ENCODE data around the gene MPEG1.
A peak's percentile ranks its signal among the peaks of the same experiment; 100 is the strongest.

MPEG1 gene

GRCh38 chr11:59255281-59255680 lies 42.6 kb upstream of the MPEG1 start:
- TF ChIP-seq, protein P1, sequence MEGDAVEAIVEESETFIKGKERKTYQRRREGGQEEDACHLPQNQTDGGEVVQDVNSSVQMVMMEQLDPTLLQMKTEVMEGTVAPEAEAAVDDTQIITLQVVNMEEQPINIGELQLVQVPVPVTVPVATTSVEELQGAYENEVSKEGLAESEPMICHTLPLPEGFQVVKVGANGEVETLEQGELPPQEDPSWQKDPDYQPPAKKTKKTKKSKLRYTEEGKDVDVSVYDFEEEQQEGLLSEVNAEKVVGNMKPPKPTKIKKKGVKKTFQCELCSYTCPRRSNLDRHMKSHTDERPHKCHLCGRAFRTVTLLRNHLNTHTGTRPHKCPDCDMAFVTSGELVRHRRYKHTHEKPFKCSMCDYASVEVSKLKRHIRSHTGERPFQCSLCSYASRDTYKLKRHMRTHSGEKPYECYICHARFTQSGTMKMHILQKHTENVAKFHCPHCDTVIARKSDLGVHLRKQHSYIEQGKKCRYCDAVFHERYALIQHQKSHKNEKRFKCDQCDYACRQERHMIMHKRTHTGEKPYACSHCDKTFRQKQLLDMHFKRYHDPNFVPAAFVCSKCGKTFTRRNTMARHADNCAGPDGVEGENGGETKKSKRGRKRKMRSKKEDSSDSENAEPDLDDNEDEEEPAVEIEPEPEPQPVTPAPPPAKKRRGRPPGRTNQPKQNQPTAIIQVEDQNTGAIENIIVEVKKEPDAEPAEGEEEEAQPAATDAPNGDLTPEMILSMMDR (conservative IDR thresholded peaks at IDR 0.05; ENCODE audit: low read depth), result no peak
- DNase-seq (ENCODE audit: low spot score), result no peak
- ChIA-PET POLR2A (ENCODE audit: low non-redundant PET) (no interaction called here), CTCF (no interaction called here)
- H3K27ac ChIP-seq, result no peak overlapping the region

DNA sequence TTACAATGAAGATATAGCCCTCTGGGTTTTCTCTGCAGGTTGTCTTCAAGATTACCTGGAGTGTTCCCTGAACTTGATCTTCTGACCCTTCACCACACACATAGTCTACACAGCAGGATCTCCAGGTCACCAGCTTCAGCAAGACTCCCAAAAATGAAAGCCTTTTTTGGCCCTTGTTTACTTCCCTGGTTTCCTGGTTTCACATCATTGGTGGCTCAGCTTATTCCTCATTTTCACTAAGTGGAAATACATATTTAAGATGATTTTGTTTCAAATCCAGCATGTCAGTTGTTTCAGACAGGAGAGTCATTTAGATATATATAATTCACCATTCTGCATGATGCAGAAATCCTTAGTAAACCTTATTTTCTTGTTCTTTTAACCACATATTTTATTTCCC lies 41.6 kb upstream of the MPEG1 start:
- ChIA-PET CTCF (no interaction called here), POLR2A (ENCODE audit: low non-redundant PET) (no interaction called here)
- H3K27ac ChIP-seq, result no peak overlapping the region
- TF ChIP-seq, protein P1 (conservative IDR thresholded peaks at IDR 0.05; ENCODE audit: low read depth), result no peak
- no peak for DNase-seq (ENCODE audit: low spot score)

- no peak overlapping the region for H3K27ac ChIP-seq
- CTCF ChIA-PET, result no interaction called here
- DNase-seq (ENCODE audit: low spot score), result no peak
- POLR2A ChIA-PET (ENCODE audit: low non-redundant PET), result no interaction called here
- TF ChIP-seq, protein P1 (conservative IDR thresholded peaks at IDR 0.05; ENCODE audit: low read depth), result no peak
Measured at GRCh38 chr11:59253001-59253400, 40.3 kb upstream of the MPEG1 start.

DNA sequence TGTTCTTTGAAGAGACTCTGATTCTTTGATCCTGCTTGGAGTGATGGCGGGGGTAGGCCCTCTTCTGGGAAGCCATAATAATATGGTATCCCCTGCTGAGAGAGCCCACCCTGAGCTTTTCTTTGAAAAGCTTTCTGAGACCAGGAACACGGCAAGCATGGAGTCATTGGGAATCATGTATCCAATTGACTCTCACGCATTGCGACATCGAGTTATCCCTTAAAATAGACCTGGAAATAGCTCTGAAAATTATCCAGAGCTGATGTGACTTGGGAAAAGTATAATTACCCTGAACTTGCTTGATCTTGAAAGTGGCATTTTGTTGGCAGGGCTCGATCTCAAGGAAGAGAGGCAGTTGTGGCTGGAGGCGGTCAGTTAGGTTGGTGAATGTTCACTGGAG lies 36.8 kb upstream of the MPEG1 start:
- no peak overlapping the region for H3K27ac ChIP-seq
- CTCF ChIA-PET, result no interaction called here
- DNase-seq (ENCODE audit: low spot score), result no peak
- TF ChIP-seq, protein P1 (conservative IDR thresholded peaks at IDR 0.05; ENCODE audit: low read depth), result no peak
- POLR2A ChIA-PET (ENCODE audit: low non-redundant PET), result no interaction called here

DNA sequence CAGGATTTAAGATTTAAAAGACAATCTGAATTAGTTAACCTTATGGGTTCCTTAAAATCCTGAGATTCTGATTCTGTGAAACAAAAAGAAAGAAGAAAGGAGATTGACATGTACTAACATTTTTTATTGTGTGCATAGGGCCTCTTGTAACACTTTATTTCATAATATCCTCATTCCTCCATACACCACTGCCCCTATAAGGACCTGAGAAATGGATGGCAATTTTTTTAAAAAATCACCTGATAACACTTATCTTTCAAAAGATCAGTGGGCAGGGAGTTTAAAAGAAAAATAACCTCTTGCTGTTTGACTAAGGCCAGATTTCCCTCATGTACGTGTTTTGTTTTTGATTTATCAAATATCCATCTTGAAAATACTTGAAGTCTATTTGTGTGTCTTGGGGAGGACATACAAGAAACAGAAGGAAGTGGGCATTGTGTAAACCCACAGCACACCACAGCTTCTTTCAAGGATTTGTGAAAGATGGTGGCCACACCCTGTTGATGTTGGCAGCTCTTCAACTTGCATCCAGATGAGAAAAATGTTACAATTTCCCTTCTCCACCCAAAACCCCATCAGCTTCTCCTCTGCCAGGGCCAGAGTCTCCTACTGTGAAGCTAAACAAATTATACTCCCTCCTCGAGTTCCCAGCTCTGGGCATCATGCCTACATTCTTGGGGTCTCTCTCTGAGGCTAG lies 35.0 kb upstream of the MPEG1 start:
- DNase-seq (ENCODE audit: low spot score), result peak; percentile 13
- TF ChIP-seq, protein P1 (conservative IDR thresholded peaks at IDR 0.05; ENCODE audit: low read depth), result no peak
- ChIA-PET CTCF (interaction anchor here (0.5 to 0.7 kb wide), 2 partner anchors 37 to 678 kb away, joined by 3 read pairs; no protein-coding TSS in a partner anchor), POLR2A (ENCODE audit: low non-redundant PET) (no interaction called here)
- H3K27ac ChIP-seq, result no peak overlapping the region

- POLR2A ChIA-PET (ENCODE audit: low non-redundant PET), result no interaction called here
- no peak overlapping the region for H3K27ac ChIP-seq
- no peak for DNase-seq (ENCODE audit: low spot score)
- TF ChIP-seq, protein P1 (conservative IDR thresholded peaks at IDR 0.05; ENCODE audit: low read depth), result no peak
- CTCF ChIA-PET, result no interaction called here
Measured at GRCh38 chr11:59243633-59244032, 30.9 kb upstream of the MPEG1 start.

Measured in RWPE1 (cell line).